ENCODE measurements around the gene SPATA22. TPM values are rescaled to one million over a fixed set of nuclear protein-coding genes. Genes with fewer than 3 reads are reported as not detected.
"Not testable (repeated sequence)": the region's sequence is repeated elsewhere in the genome, so short reads cannot be mapped to it uniquely, and the experiment has no call there.

SPATA22 gene
- total and polyA plus RNA-seq, 4 donors = 0.67 to 1.4 TPM; not detected in 2

DNA sequence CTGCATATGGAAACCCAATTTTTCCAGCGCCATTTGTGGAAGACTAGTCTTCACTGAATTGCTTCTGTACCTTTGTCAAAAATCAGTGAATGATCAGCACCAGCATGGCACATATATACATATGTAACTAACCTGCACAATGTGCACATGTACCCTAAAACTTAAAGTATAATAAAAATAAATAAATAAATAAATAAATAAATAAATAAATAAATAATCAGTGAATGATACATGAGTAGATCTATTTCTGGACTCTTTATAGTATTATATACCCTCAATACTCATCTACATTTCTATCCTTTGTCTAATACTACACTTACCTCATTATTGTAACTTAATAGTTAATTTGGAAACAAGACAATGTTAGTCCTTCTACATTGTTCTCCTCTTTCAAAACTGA, 67.8 kb downstream of the SPATA22 start:
- H3K36me3 ChIP-seq (ENCODE audit: control insufficient read depth in 1 of 2, insufficient read depth in 2 of 2, low read length in 1 of 2); H3K4me3 ChIP-seq (ENCODE audit: low read length in 2 of 2); H3K27me3 ChIP-seq (ENCODE audit: control insufficient read depth in 1 of 2, insufficient read depth in 2 of 2, low read length in 1 of 2); DNase-seq; H3K4me1 ChIP-seq (ENCODE audit: control insufficient read depth in 1 of 2, insufficient read depth in 2 of 2, low read length in 2 of 2); ATAC-seq (ENCODE audit: low FRiP score); H3K27ac ChIP-seq (ENCODE audit: low read depth in 1 of 2, low read length in 2 of 2); H3K9me3 ChIP-seq (ENCODE audit: control insufficient read depth, low read length); intact Hi-C loops (cut with DNase I): not testable (repeated sequence)
- WGBS, 2 donors = 60 to 73% methylated on average over 1 of the region's 1 CpG

- 54 to 56% methylated on average over 2 of the region's 2 CpGs for WGBS, 2 donors
- peaks cover 4% of the 10 kb centered on the region for H3K9me3 ChIP-seq (ENCODE audit: control insufficient read depth, low read length)
- no peak for ATAC-seq (ENCODE audit: low FRiP score)
- H3K4me1 ChIP-seq (ENCODE audit: control insufficient read depth in 1 of 2, insufficient read depth in 2 of 2, low read length in 2 of 2) = no peaks in the 10 kb centered on the region
- intact Hi-C loops (cut with DNase I) = no loop called here
- no peaks in the 10 kb centered on the region for H3K27me3 ChIP-seq (ENCODE audit: control insufficient read depth in 1 of 2, insufficient read depth in 2 of 2, low read length in 1 of 2)
- no peak overlapping the region for H3K4me3 ChIP-seq (ENCODE audit: low read length in 2 of 2)
- no peak for DNase-seq
- H3K27ac ChIP-seq (ENCODE audit: low read depth in 1 of 2, low read length in 2 of 2) = no peak overlapping the region
- H3K36me3 ChIP-seq (ENCODE audit: control insufficient read depth in 1 of 2, insufficient read depth in 2 of 2, low read length in 1 of 2) = no peaks in the 10 kb centered on the region
These were observed 69.8 kb downstream of the SPATA22 start for GRCh38 chr17:3401786-3402185.

DNA sequence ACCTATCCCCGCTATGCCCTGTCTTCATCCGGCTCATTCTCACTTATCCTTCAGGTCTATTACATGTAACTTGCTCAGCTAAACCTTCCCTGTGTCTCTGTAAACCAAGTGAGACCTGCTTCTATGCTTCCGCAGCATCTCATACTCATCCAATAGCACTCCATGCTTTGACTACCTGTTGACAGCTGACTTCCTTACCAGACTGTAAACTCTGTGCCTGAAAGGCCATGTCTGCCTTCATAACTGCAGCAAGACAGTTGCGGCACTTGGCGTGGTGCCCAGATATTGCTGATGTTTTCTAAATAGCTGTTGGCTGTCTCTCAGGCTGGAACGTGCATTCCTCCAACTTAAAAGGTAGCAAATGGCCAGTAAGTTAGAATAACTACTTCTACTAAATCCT, 71.6 kb downstream of the SPATA22 start:
- DNase-seq (no peak), ATAC-seq (ENCODE audit: low FRiP score) (no peak)
- intact Hi-C loops (cut with DNase I) = no loop called here
- Histone ChIP-seq H3K4me3 (ENCODE audit: low read length in 2 of 2) (no peak overlapping the region), H3K36me3 (ENCODE audit: control insufficient read depth in 1 of 2, insufficient read depth in 2 of 2, low read length in 1 of 2) (no peaks in the 10 kb centered on the region), H3K27me3 (ENCODE audit: control insufficient read depth in 1 of 2, insufficient read depth in 2 of 2, low read length in 1 of 2) (no peaks in the 10 kb centered on the region), H3K9me3 (ENCODE audit: control insufficient read depth, low read length) (peaks cover 2% of the 10 kb centered on the region), H3K4me1 (ENCODE audit: control insufficient read depth in 1 of 2, insufficient read depth in 2 of 2, low read length in 2 of 2) (no peaks in the 10 kb centered on the region), H3K27ac (ENCODE audit: low read depth in 1 of 2, low read length in 2 of 2) (no peak overlapping the region)
- WGBS, 2 donors = 51 to 61% methylated on average over 6 of the region's 6 CpGs

- H3K27me3 ChIP-seq (ENCODE audit: control insufficient read depth in 1 of 2, insufficient read depth in 2 of 2, low read length in 1 of 2) = no peaks in the 10 kb centered on the region
- DNase-seq (no peak), ATAC-seq (ENCODE audit: low FRiP score) (no peak)
- H3K4me1 ChIP-seq (ENCODE audit: control insufficient read depth in 1 of 2, insufficient read depth in 2 of 2, low read length in 2 of 2) = no peaks in the 10 kb centered on the region
- 75 to 79% methylated on average over 1 of the region's 1 CpG for WGBS, 2 donors
- H3K36me3 ChIP-seq (ENCODE audit: control insufficient read depth in 1 of 2, insufficient read depth in 2 of 2, low read length in 1 of 2) = no peaks in the 10 kb centered on the region
- intact Hi-C loops (cut with DNase I) = no loop called here
- H3K27ac ChIP-seq (ENCODE audit: low read depth in 1 of 2, low read length in 2 of 2) = no peak within 1 kb of the TSS
- no peak within 1 kb of the TSS for H3K4me3 ChIP-seq (ENCODE audit: low read length in 2 of 2)
- peaks cover 2% of the 10 kb centered on the region for H3K9me3 ChIP-seq (ENCODE audit: control insufficient read depth, low read length)
These were observed 73.3 kb downstream of the SPATA22 start, which contains the start of gene OR1E1 for GRCh38 chr17:3398310-3398709. Gene OR1E1 (minus strand): TSS chr17:3398410. CDS start chr17:3398410, 0 bp downstream.

DNA sequence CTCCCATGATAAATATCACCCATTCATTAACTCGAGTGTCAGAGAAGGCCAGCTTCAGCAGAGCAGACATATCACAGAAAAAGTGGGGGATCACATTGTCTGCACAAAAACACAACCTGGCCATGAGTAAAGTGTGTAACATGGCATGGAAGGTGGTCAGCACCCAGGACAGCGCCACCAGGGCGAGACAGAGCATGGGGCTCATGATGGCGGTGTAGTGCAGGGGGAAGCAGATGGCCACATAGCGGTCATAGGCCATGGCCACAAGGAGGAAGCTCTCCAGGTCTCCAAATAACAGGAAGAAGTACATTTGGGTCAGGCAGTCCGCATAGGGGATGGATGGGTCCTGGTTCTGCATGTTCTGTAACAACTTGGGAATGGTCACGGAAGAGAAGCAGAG, 73.8 kb downstream of the SPATA22 start:
- H3K36me3 ChIP-seq (ENCODE audit: control insufficient read depth in 1 of 2, insufficient read depth in 2 of 2, low read length in 1 of 2); DNase-seq; H3K27ac ChIP-seq (ENCODE audit: low read depth in 1 of 2, low read length in 2 of 2); H3K4me1 ChIP-seq (ENCODE audit: control insufficient read depth in 1 of 2, insufficient read depth in 2 of 2, low read length in 2 of 2); H3K9me3 ChIP-seq (ENCODE audit: control insufficient read depth, low read length); H3K4me3 ChIP-seq (ENCODE audit: low read length in 2 of 2); H3K27me3 ChIP-seq (ENCODE audit: control insufficient read depth in 1 of 2, insufficient read depth in 2 of 2, low read length in 1 of 2); intact Hi-C loops (cut with DNase I); ATAC-seq (ENCODE audit: low FRiP score): not testable (repeated sequence)
- WGBS, 2 donors = 43 to 44% methylated on average over 7 of the region's 7 CpGs

Other genes starting within 250 kb of the SPATA22 start
- not detected for gene OR3A1, start 173.5 kb downstream of the SPATA22 start, total RNA-seq
- gene OR3A1, start 173.5 kb downstream of the SPATA22 start, polyA plus RNA-seq = not detected
- gene OR3A2, start 85.5 kb downstream of the SPATA22 start, total RNA-seq = not detected
- gene OR3A2, start 85.5 kb downstream of the SPATA22 start, polyA plus RNA-seq = under 1 TPM in 1 of 2 donors, not detected in 1; 0.51 TPM
- gene OR1E1, start 73.4 kb downstream of the SPATA22 start, total RNA-seq = not detected
- gene OR1E1, start 73.4 kb downstream of the SPATA22 start, polyA plus RNA-seq = not detected
- gene OR3A3, start 60.4 kb downstream of the SPATA22 start, total RNA-seq = not detected
- not detected for gene OR3A3, start 60.4 kb downstream of the SPATA22 start, polyA plus RNA-seq
- not detected for gene OR1E2, start 38.0 kb downstream of the SPATA22 start, total RNA-seq
- not detected for gene OR1E2, start 38.0 kb downstream of the SPATA22 start, polyA plus RNA-seq
- gene ASPA, start 4.2 kb upstream of the SPATA22 start, total RNA-seq = 1 to 10 TPM; 3.2 to 6.6 TPM
- 1 to 10 TPM in 1 of 2 donors, under 1 TPM in 1; 0.10 to 4.5 TPM for gene ASPA, start 4.2 kb upstream of the SPATA22 start, polyA plus RNA-seq
- gene TRPV3, start 86.0 kb upstream of the SPATA22 start, total RNA-seq = 1 to 10 TPM in 1 of 2 donors, under 1 TPM in 1; 0.49 to 2.0 TPM
- gene TRPV3, start 86.0 kb upstream of the SPATA22 start, polyA plus RNA-seq = under 1 TPM in 1 of 2 donors, not detected in 1; 0.75 TPM
- 1 to 10 TPM; 3.7 to 9.5 TPM for gene TRPV1, start 137.6 kb upstream of the SPATA22 start, total RNA-seq
- 1 to 10 TPM; 1.9 to 2.6 TPM for gene TRPV1, start 137.6 kb upstream of the SPATA22 start, polyA plus RNA-seq
- 10 to 100 TPM in 1 of 2 donors, 1 to 10 TPM in 1; 7.4 to 15.8 TPM for gene SHPK, start 164.4 kb upstream of the SPATA22 start, total RNA-seq
- 1 to 10 TPM; 4.3 to 6.8 TPM for gene SHPK, start 164.4 kb upstream of the SPATA22 start, polyA plus RNA-seq
- gene CTNS, start 164.9 kb upstream of the SPATA22 start, total RNA-seq = 10 to 100 TPM; 10.8 to 13.8 TPM
- 10 to 100 TPM in 1 of 2 donors, 1 to 10 TPM in 1; 4.4 to 12.0 TPM for gene CTNS, start 164.9 kb upstream of the SPATA22 start, polyA plus RNA-seq
- gene TAX1BP3, start 196.8 kb upstream of the SPATA22 start, total RNA-seq = 100 to 1,000 TPM; 101 to 108 TPM
- gene TAX1BP3, start 196.8 kb upstream of the SPATA22 start, polyA plus RNA-seq = 100 to 1,000 TPM in 1 of 2 donors, 10 to 100 TPM in 1; 93.2 to 155 TPM
- 10 to 100 TPM; 19.2 to 25.7 TPM for gene EMC6, start 197.0 kb upstream of the SPATA22 start, total RNA-seq
- gene EMC6, start 197.0 kb upstream of the SPATA22 start, polyA plus RNA-seq = 10 to 100 TPM; 33.1 to 48.5 TPM
- gene P2RX5, start 224.3 kb upstream of the SPATA22 start, total RNA-seq = 1 to 10 TPM; 1.0 to 1.3 TPM
- 1 to 10 TPM in 1 of 2 donors, under 1 TPM in 1; 0.61 to 4.9 TPM for gene P2RX5, start 224.3 kb upstream of the SPATA22 start, polyA plus RNA-seq

Data from aorta (tissue), 5 donors.